Measurements from ENCODE around the gene TM2D3. TPM values are rescaled to one million over a fixed set of nuclear protein-coding genes. Genes with fewer than 3 reads are reported as not detected.
A peak's percentile ranks its signal among the peaks of the same experiment; 100 is the strongest.

TM2D3 gene, protein sequence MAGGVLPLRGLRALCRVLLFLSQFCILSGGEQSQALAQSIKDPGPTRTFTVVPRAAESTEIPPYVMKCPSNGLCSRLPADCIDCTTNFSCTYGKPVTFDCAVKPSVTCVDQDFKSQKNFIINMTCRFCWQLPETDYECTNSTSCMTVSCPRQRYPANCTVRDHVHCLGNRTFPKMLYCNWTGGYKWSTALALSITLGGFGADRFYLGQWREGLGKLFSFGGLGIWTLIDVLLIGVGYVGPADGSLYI
- 18.4 and 23.3 TPM in 2 replicates for total RNA-seq (2014; rRNA removed)
- percentile 76 among the genes with signal in this experiment for Bru-seq, nascent RNA
- BruChase-seq, experiment 1, labeled RNA remaining after a 6-hour chase: percentile 84 among the genes with signal in this experiment
- BruChase-seq, experiment 2, labeled RNA remaining after a 2-hour chase: percentile 84 among the genes with signal in this experiment
- long read RNA-seq, transcript TM2D3-202 (5 exons, 1,329 nt): major isoform, 27 of 58 reads
- long read RNA-seq, transcript TM2D3-201 (6 exons, 1,381 nt): minor isoform, 9 of 58 reads
- long read RNA-seq, partial matches to known transcripts: 0 of 58 reads
- long read RNA-seq, other reads (novel, unspliced or antisense): 16 of 58 reads

GRCh38 chr15:101652098-101652785 lies at the start of gene TM2D3:
TSS of gene TM2D3 (minus strand) at chr15:101652381. CDS start at chr15:101652361, 20 bp downstream.
- Histone ChIP-seq H3K9ac (ENCODE audit: low read length) (peak within 1 kb of the TSS; percentile 87), H3K4me1 (ENCODE audit: insufficient read depth, low read length) (peaks cover 24% of the 10 kb centered on the region), H3K9me2 (replicated peaks; ENCODE audit: low read length) (no peaks in the 10 kb centered on the region), H4K20me1 (ENCODE audit: low read length) (peaks cover 10% of the 10 kb centered on the region), H3K79me2 (ENCODE audit: low read length) (peaks cover 40% of the 10 kb centered on the region), H3K27me3 (ENCODE audit: low read length) (no peaks in the 10 kb centered on the region), H3F3A (ENCODE audit: low read length, unreplicated experiment) (no peaks in the 10 kb centered on the region), H2AFZ (ENCODE audit: low read length) (peak within 1 kb of the TSS; percentile 97), H3K4me2 (ENCODE audit: low read length) (peak within 1 kb of the TSS; percentile 98), H3K36me3 (ENCODE audit: low read depth, low read length) (0 out of 2 replicates have a peak, but pooled peaks cover 2% of the 10 kb centered on the region), H3K27ac (ENCODE audit: low read length) (peak within 1 kb of the TSS; percentile 77), H3K4me3 (ENCODE audit: low read length) (peak within 1 kb of the TSS; percentile 97), H3K9me3 (ENCODE audit: low read length) (no peaks in the 10 kb centered on the region)
- intact Hi-C loops (cut with micrococcal nuclease): no loop called here
- TF ChIP-seq, protein P1, sequence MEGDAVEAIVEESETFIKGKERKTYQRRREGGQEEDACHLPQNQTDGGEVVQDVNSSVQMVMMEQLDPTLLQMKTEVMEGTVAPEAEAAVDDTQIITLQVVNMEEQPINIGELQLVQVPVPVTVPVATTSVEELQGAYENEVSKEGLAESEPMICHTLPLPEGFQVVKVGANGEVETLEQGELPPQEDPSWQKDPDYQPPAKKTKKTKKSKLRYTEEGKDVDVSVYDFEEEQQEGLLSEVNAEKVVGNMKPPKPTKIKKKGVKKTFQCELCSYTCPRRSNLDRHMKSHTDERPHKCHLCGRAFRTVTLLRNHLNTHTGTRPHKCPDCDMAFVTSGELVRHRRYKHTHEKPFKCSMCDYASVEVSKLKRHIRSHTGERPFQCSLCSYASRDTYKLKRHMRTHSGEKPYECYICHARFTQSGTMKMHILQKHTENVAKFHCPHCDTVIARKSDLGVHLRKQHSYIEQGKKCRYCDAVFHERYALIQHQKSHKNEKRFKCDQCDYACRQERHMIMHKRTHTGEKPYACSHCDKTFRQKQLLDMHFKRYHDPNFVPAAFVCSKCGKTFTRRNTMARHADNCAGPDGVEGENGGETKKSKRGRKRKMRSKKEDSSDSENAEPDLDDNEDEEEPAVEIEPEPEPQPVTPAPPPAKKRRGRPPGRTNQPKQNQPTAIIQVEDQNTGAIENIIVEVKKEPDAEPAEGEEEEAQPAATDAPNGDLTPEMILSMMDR (conservative IDR thresholded peaks at IDR 0.05; ENCODE audit: low read depth, low read length): peak; percentile 65
- no peak for TF ChIP-seq EZH2 (IDR thresholded peaks at IDR 0.05; ENCODE audit: low read length, unreplicated experiment)
- peak; percentile 72; the same call in 1 of the 2 replicates for TF ChIP-seq EZH2phosphoT487 (IDR thresholded peaks at IDR 0.05; ENCODE audit: borderline replicate concordance, low read length)
- ATAC-seq (peak; percentile 88), DNase-seq (peak; percentile 90)
- CTCF ChIA-PET: interaction anchor here (0.6 kb wide), 1 partner anchor 147 kb away, joined by 3 read pairs; no protein-coding TSS in a partner anchor
- no TSS peak for BruUV-seq (replicated peaks)
- POLR2A ChIA-PET (ENCODE audit: unreplicated experiment): no interaction called here

DNA sequence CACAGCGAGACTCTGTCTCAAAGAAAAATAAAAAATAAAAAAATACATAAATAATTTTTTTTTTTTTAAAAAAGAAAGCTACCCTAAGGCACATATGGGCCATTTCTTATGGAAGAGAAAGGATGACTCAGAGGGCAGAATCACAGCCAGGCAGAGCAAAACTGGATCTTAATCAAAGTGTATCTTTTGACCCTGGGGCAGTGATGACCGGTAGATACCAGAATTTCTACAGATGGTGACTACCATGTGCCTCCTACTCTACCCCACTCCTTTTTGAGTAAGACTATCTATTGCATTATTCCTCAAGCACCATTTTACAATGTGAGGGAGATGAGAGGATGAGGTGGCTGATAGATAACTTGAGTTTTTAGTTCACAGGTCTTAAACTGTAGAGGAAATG lies 46.1 kb upstream of the TM2D3 start:
- H3K27me3 ChIP-seq (ENCODE audit: low read length): no peaks in the 10 kb centered on the region
- H3F3A ChIP-seq (ENCODE audit: low read length, unreplicated experiment): no peaks in the 10 kb centered on the region
- no peak overlapping the region for H3K4me2 ChIP-seq (ENCODE audit: low read length)
- ChIA-PET CTCF (no interaction called here), POLR2A (ENCODE audit: unreplicated experiment) (no interaction called here)
- no peaks in the 10 kb centered on the region for H3K4me1 ChIP-seq (ENCODE audit: insufficient read depth, low read length)
- no peak overlapping the region for H3K4me3 ChIP-seq (ENCODE audit: low read length)
- no peaks in the 10 kb centered on the region for H4K20me1 ChIP-seq (ENCODE audit: low read length)
- no peak overlapping the region for H3K27ac ChIP-seq (ENCODE audit: low read length)
- no peaks in the 10 kb centered on the region for H3K9me3 ChIP-seq (ENCODE audit: low read length)
- DNase-seq: no peak
- TF ChIP-seq EZH2phosphoT487 (IDR thresholded peaks at IDR 0.05; ENCODE audit: borderline replicate concordance, low read length): no peak
- no peak for TF ChIP-seq EZH2 (IDR thresholded peaks at IDR 0.05; ENCODE audit: low read length, unreplicated experiment)
- TF ChIP-seq, protein P1 (conservative IDR thresholded peaks at IDR 0.05; ENCODE audit: low read depth, low read length): no peak
- intact Hi-C loops (cut with micrococcal nuclease): no loop called here
- no peak overlapping the region for H3K9ac ChIP-seq (ENCODE audit: low read length)
- no peaks in the 10 kb centered on the region for H3K9me2 ChIP-seq (replicated peaks; ENCODE audit: low read length)
- no peaks in the 10 kb centered on the region for H3K79me2 ChIP-seq (ENCODE audit: low read length)
- no peak for ATAC-seq
- no TSS peak for BruUV-seq (replicated peaks)
- no peak overlapping the region for H2AFZ ChIP-seq (ENCODE audit: low read length)
- H3K36me3 ChIP-seq (ENCODE audit: low read depth, low read length): no peaks in the 10 kb centered on the region; the same call in 1 of the 2 replicates
